Measurements from ENCODE around the gene CHEK2. TPM values are rescaled to one million over a fixed set of nuclear protein-coding genes. Genes with fewer than 3 reads are reported as not detected.
A peak's percentile ranks its signal among the peaks of the same experiment; 100 is the strongest.

CHEK2 gene
- polyA plus RNA-seq, 1 experiment = 9.4 TPM

DNA sequence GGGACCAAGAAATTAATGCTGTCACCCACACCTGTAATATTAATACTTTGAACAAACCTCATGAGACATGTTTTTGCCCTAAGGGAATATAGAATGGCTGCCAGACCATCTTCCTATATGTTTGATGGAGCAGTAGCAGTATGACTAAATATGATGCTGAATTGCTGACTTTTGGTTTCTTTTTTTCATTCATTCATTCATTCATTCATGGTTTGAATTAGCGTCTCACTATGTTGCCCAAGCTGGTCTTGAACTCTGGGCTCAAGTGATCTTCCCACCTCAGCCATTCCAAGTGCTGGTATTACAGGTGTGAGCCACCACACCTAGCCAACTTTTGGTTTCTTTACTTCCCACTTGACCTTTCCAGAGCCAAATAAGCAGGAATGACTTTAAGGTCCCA is 38.7 kb upstream of the CHEK2 start:
- H3K4me3 ChIP-seq (ENCODE audit: low read depth, low read length) = no peak overlapping the region
- H3K36me3 ChIP-seq (ENCODE audit: control insufficient read depth, insufficient read depth, low read length) = peaks cover 18% of the 10 kb centered on the region
- POLR2A ChIA-PET = interaction anchor here (1.0 kb wide), 1 partner anchor 18 kb away, joined by 4 read pairs; no protein-coding TSS in a partner anchor
- TF ChIP-seq, protein P1, sequence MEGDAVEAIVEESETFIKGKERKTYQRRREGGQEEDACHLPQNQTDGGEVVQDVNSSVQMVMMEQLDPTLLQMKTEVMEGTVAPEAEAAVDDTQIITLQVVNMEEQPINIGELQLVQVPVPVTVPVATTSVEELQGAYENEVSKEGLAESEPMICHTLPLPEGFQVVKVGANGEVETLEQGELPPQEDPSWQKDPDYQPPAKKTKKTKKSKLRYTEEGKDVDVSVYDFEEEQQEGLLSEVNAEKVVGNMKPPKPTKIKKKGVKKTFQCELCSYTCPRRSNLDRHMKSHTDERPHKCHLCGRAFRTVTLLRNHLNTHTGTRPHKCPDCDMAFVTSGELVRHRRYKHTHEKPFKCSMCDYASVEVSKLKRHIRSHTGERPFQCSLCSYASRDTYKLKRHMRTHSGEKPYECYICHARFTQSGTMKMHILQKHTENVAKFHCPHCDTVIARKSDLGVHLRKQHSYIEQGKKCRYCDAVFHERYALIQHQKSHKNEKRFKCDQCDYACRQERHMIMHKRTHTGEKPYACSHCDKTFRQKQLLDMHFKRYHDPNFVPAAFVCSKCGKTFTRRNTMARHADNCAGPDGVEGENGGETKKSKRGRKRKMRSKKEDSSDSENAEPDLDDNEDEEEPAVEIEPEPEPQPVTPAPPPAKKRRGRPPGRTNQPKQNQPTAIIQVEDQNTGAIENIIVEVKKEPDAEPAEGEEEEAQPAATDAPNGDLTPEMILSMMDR (IDR thresholded peaks at IDR 0.05; ENCODE audit: insufficient read depth, low read depth, low read length) = no peak
- no peak for DNase-seq (ENCODE audit: low read depth)
- no peaks in the 10 kb centered on the region for H3K27me3 ChIP-seq (ENCODE audit: control insufficient read depth, insufficient read depth, low read length)
- CTCF ChIA-PET = interaction anchor here (1.0 to 1.9 kb wide), 2 partner anchors 9 to 14 kb away, joined by 3 to 4 read pairs; no protein-coding TSS in a partner anchor

DNA sequence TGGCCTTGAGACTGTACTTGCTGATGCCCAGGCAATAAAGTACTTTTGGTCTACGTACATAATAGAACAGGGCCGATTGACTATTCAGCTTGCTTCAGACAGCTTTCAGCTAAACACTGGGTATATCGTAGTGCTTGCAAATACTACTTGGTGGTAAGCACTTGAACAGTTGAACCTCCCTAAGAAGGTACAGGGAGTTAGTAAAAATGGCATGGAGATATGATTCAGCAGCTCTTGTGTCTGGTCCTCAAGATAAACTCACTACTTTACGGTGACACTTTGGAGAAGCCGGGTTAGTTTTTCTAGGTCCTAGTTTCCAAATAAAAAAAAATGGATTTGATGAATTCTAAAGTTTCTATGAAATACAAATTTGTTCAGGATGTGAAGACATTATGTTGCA is 38.2 kb upstream of the CHEK2 start:
- ChIA-PET POLR2A (no interaction called here), CTCF (interaction anchor here (0.6 to 1.9 kb wide), 4 partner anchors 10 to 374 kb away, joined by 3 to 4 read pairs (median 3); no protein-coding TSS in a partner anchor)
- no peak for DNase-seq (ENCODE audit: low read depth)

DNA sequence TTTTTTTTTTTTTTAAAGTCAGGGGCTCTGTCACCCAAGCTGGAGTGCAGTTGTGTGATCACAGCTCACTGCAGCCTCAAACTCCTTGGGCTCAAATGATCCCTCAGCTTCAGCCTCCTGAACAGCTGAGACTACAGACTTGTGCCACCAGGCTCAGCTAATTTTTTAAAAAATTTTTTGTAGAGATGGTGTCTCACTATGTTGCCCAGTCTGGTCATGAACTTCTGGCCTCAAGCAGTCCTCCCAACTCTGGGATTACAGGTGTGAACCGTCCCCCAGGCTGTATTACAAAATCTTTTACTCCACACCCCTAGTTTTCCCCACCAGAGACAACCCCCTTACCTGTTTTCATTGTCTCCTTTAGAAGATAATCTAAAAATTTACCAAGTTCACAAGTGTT is 32.8 kb upstream of the CHEK2 start:
- CTCF ChIA-PET = interaction anchor here (1.1 kb wide), 1 partner anchor 754 kb away, joined by 4 read pairs; no protein-coding TSS in a partner anchor
- DNase-seq (ENCODE audit: low read depth) = no peak
- TF ChIP-seq, protein P1 (IDR thresholded peaks at IDR 0.05; ENCODE audit: insufficient read depth, low read depth, low read length) = no peak
- Histone ChIP-seq H3K36me3 (ENCODE audit: control insufficient read depth, insufficient read depth, low read length) (peaks cover 4% of the 10 kb centered on the region; the same call in 1 of the 2 replicates), H3K4me3 (ENCODE audit: low read depth, low read length) (no peak overlapping the region), H3K27me3 (ENCODE audit: control insufficient read depth, insufficient read depth, low read length) (no peaks in the 10 kb centered on the region)
- POLR2A ChIA-PET = no interaction called here

More for the DNA sequence above, 38.2 kb upstream of the CHEK2 start:
- H3K27me3 ChIP-seq (ENCODE audit: control insufficient read depth, insufficient read depth, low read length) = no peaks in the 10 kb centered on the region
- TF ChIP-seq, protein P1 (IDR thresholded peaks at IDR 0.05; ENCODE audit: insufficient read depth, low read depth, low read length) = no peak
- H3K4me3 ChIP-seq (ENCODE audit: low read depth, low read length) = no peak overlapping the region
- H3K36me3 ChIP-seq (ENCODE audit: control insufficient read depth, insufficient read depth, low read length) = peaks cover 14% of the 10 kb centered on the region

DNA sequence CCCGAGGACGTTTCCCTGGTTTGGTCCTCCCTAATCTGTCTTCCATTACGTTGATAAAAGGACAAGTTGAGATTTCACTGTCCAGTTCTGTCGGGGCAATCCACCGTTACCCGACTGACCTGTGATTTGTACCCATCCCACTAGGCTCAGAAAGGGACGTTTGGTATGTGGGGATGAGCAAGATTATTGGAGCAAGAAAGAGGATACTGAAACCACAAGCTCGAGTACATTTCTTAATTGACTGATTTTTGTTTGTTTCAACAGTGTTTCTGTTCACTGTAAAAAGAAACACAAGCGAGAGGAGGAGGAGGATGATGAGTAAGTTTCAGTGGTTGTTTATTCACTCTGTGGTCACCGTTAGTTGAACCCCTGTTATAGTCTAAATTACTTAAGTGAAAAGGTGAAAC is 31.8 kb upstream of the CHEK2 start:
- TF ChIP-seq, protein P1 (IDR thresholded peaks at IDR 0.05; ENCODE audit: insufficient read depth, low read depth, low read length) = no peak
- ChIA-PET POLR2A (interaction anchor here (1.5 kb wide), 1 partner anchor 27 kb away, joined by 3 read pairs; the partner anchor contains the start of gene XBP1), CTCF (interaction anchor here (0.7 to 1.9 kb wide), 5 partner anchors 11 to 754 kb away, joined by 3 to 6 read pairs (median 4); no protein-coding TSS in a partner anchor)
- DNase-seq (ENCODE audit: low read depth) = peak; percentile 41
- Histone ChIP-seq H3K4me3 (ENCODE audit: low read depth, low read length) (peak overlapping the region; percentile 65), H3K27me3 (ENCODE audit: control insufficient read depth, insufficient read depth, low read length) (no peaks in the 10 kb centered on the region), H3K36me3 (ENCODE audit: control insufficient read depth, insufficient read depth, low read length) (peaks cover 4% of the 10 kb centered on the region; the same call in 1 of the 2 replicates)

DNA sequence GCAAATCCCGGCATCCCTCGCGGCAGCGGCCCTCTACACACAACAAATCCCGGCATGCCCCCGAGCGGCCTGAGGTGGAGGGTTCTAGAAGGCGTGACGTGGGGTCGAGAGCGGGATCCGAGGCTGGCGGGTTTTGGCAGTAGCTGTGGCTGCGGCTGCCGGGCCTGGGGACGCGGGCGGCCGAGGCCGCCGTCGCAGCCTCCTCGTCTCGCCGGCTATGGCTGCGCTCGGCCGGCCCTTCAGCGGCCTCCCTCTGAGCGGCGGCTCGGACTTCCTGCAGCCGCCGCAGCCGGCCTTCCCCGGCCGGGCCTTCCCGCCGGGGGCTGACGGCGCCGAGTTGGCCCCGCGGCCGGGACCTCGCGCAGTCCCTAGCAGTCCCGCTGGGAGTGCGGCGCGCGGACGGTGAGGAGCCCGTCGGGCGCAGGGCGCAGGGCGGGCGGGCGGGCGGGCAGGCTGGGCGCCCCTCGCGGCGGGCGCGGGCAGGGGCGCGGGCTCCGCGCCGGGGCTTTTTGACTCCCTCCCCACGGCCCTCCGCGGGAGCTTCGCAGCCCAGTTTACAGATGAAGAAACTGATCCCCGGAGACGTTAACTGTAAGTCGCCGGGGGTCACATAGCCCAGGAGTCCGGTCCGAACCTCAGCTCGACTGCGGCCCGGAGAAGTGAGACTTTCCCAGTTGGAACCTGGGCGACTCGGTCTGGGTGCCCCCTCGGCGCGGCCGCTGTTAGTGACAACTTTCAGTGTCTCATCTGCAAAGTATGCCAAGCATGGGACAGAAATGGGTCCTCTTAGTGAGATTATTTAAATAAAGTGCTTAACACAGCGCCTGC is 31.2 kb upstream of the CHEK2 start, which contains the start of gene CCDC117:
Gene CCDC117, plus strand, starts transcription at position 63 of the 828 bp plus-strand sequence. Its CDS starts 155 bp downstream, at position 218.
- H3K36me3 ChIP-seq (ENCODE audit: control insufficient read depth, insufficient read depth, low read length) = peaks cover 4% of the 10 kb centered on the region; the same call in 1 of the 2 replicates
- POLR2A ChIA-PET = interaction anchor here (0.6 to 1.5 kb wide), 3 partner anchors 9 to 62 kb away, joined by 3 to 18 read pairs (median 3); partner anchors contain the start of gene XBP1
- CTCF ChIA-PET = interaction anchor here (0.7 to 1.9 kb wide), 6 partner anchors 12 to 164 kb away, joined by 3 to 6 read pairs (median 3); no protein-coding TSS in a partner anchor
- TF ChIP-seq, protein P1 (IDR thresholded peaks at IDR 0.05; ENCODE audit: insufficient read depth, low read depth, low read length) = 0 out of 2 replicates have a peak, but pooled peaks have one; percentile 21
- peak; percentile 75 for DNase-seq (ENCODE audit: low read depth)
- H3K4me3 ChIP-seq (ENCODE audit: low read depth, low read length) = peak within 1 kb of the TSS; percentile 65
- no peaks in the 10 kb centered on the region for H3K27me3 ChIP-seq (ENCODE audit: control insufficient read depth, insufficient read depth, low read length)
